ENCODE data around the gene ITPR2. TPM values are rescaled to one million over a fixed set of nuclear protein-coding genes. Genes with fewer than 3 reads are reported as not detected.

Gene ITPR2
- total and polyA plus RNA-seq, 4 donors = 1.5 to 84.8 (median 21.8) TPM

DNA sequence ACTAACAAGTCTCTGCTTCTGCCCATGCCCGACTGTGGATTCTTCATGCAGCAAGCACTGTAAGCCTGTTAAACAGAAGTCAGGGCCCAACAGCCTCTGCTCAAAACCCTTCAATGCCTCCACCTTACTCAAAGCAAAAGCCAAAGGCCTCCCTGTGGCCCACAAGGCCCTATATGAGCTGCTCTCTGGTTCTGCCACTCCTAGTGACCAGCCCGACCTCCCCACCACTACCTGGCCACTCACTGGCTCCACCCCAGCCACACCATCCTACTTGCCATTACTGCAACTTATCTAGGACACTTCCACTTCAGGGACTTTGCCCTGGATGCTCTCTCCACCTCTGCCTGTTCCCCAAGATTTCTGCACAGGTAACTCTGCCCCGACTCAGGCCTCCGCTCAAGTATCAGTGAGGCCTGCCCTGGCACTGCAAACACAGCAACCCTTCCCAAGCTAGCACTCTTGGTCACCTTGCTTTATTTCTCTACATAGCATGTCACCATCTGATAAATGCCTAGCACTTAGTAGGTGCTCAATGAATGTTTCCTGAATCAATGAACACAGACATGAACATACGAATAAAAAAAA is 88.9 kb downstream of the ITPR2 start:
- no peaks in the 10 kb centered on the region for H3K27me3 ChIP-seq (ENCODE audit: control insufficient read depth in 1 of 2, insufficient read depth in 2 of 2, low read length in 1 of 2)
- no peaks in the 10 kb centered on the region for H3K4me1 ChIP-seq (ENCODE audit: control insufficient read depth in 1 of 2, insufficient read depth in 2 of 2, low read length in 2 of 2)
- H3K9me3 ChIP-seq (ENCODE audit: control insufficient read depth, low read length) = no peaks in the 10 kb centered on the region
- intact Hi-C loops (cut with DNase I) = no loop called here
- ATAC-seq (ENCODE audit: low FRiP score) (no peak), DNase-seq (no peak)
- WGBS, 2 donors = 81 to 89% methylated on average over 5 of the region's 5 CpGs
- H3K36me3 ChIP-seq (ENCODE audit: control insufficient read depth in 1 of 2, insufficient read depth in 2 of 2, low read length in 1 of 2) = no peaks in the 10 kb centered on the region
- no peak overlapping the region for H3K27ac ChIP-seq (ENCODE audit: low read depth in 1 of 2, low read length in 2 of 2)
- H3K4me3 ChIP-seq (ENCODE audit: low read length in 2 of 2) = no peak overlapping the region

DNA sequence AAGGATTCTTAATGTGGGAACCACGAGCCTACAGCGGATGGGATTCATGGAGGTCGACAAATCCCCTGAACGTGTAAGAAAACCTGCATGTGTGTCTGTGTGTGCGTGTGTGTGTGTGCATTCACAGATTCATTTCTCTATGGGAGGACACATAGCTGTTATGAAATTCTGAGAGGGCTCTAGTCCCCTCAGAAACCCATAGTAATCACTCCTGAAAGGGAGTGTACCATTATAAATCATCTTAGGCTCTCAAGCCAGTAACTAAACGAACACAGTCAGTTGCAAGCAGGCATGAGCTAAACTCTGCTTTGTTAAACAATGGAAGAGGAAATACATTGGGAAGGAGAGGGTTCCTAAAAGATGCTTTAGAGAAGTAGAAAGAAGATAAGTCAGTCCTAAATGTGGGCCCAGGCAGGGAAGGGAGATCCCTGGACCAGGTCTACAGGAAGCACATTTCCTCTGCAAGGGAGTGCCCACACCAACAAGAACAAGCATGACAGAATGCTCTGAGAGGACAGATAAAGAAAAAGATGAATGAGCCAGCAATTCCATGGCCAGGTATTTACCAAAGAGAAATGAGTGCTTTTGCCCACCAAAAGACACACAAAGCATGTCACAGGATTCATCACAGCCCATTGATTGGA is 91.3 kb downstream of the ITPR2 start:
- H3K36me3 ChIP-seq (ENCODE audit: control insufficient read depth in 1 of 2, insufficient read depth in 2 of 2, low read length in 1 of 2) = no peaks in the 10 kb centered on the region
- ATAC-seq (ENCODE audit: low FRiP score) = no peak
- H3K27me3 ChIP-seq (ENCODE audit: control insufficient read depth in 1 of 2, insufficient read depth in 2 of 2, low read length in 1 of 2) = no peaks in the 10 kb centered on the region
- intact Hi-C loops (cut with DNase I) = no loop called here
- no peak for DNase-seq
- H3K4me1 ChIP-seq (ENCODE audit: control insufficient read depth in 1 of 2, insufficient read depth in 2 of 2, low read length in 2 of 2) = no peaks in the 10 kb centered on the region
- WGBS, 2 donors = 94% methylated on average over 6 of the region's 6 CpGs
- no peak overlapping the region for H3K27ac ChIP-seq (ENCODE audit: low read depth in 1 of 2, low read length in 2 of 2)
- H3K9me3 ChIP-seq (ENCODE audit: control insufficient read depth, low read length) = no peaks in the 10 kb centered on the region
- no peak overlapping the region for H3K4me3 ChIP-seq (ENCODE audit: low read length in 2 of 2)

DNA sequence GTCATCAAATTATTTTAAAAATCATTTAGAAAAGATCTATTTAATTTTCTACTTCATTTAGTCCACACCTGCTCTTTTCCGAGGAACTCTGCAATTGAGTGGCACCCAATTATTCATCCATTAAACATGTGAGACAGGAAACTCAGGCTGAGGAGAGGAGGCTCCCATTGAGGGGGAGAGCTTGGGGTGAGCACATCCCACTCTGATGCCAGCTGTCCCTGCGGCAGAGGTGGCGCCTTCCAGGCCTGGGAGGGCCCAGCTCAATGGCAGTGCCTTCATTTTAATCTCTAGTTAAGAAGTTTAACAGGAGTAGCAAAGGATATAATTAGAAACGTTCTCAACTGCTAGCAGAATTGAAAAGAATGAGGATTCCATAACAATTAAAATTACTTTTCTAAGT is 92.0 kb downstream of the ITPR2 start:
- 72 to 77% methylated on average over 4 of the region's 4 CpGs for WGBS, 2 donors
- Histone ChIP-seq H3K27ac (ENCODE audit: low read depth in 1 of 2, low read length in 2 of 2) (no peak overlapping the region), H3K9me3 (ENCODE audit: control insufficient read depth, low read length) (no peaks in the 10 kb centered on the region), H3K36me3 (ENCODE audit: control insufficient read depth in 1 of 2, insufficient read depth in 2 of 2, low read length in 1 of 2) (no peaks in the 10 kb centered on the region), H3K27me3 (ENCODE audit: control insufficient read depth in 1 of 2, insufficient read depth in 2 of 2, low read length in 1 of 2) (no peaks in the 10 kb centered on the region), H3K4me3 (ENCODE audit: low read length in 2 of 2) (no peak overlapping the region), H3K4me1 (ENCODE audit: control insufficient read depth in 1 of 2, insufficient read depth in 2 of 2, low read length in 2 of 2) (no peaks in the 10 kb centered on the region)
- DNase-seq (no peak), ATAC-seq (ENCODE audit: low FRiP score) (no peak)
- intact Hi-C loops (cut with DNase I) = no loop called here

DNA sequence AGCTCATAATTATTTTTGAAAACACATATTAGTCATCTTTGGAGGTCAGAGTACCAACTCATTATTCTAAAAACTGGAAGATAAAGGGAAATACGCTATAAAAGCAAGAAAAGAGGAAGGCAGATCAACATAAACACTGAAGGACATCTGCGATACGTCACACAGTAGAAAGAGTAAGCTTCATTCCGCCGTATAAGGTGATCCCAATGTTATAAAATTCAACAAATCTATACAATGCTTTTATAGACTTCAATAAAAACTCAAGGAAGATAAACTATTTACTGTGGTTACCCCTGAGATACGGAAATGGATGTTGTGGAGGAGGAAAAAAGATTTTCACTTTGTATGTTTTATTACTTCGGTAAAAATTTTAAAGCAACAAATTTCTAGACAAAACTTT is 92.6 kb downstream of the ITPR2 start:
- ATAC-seq (ENCODE audit: low FRiP score) (no peak), DNase-seq (no peak)
- WGBS, 2 donors = 93 to 95% methylated on average over 7 of the region's 7 CpGs
- no peaks in the 10 kb centered on the region for H3K9me3 ChIP-seq (ENCODE audit: control insufficient read depth, low read length)
- H3K36me3 ChIP-seq (ENCODE audit: control insufficient read depth in 1 of 2, insufficient read depth in 2 of 2, low read length in 1 of 2) = no peaks in the 10 kb centered on the region
- no peak overlapping the region for H3K4me3 ChIP-seq (ENCODE audit: low read length in 2 of 2)
- no peak overlapping the region for H3K27ac ChIP-seq (ENCODE audit: low read depth in 1 of 2, low read length in 2 of 2)
- no peaks in the 10 kb centered on the region for H3K4me1 ChIP-seq (ENCODE audit: control insufficient read depth in 1 of 2, insufficient read depth in 2 of 2, low read length in 2 of 2)
- intact Hi-C loops (cut with DNase I) = no loop called here
- no peaks in the 10 kb centered on the region for H3K27me3 ChIP-seq (ENCODE audit: control insufficient read depth in 1 of 2, insufficient read depth in 2 of 2, low read length in 1 of 2)

DNA sequence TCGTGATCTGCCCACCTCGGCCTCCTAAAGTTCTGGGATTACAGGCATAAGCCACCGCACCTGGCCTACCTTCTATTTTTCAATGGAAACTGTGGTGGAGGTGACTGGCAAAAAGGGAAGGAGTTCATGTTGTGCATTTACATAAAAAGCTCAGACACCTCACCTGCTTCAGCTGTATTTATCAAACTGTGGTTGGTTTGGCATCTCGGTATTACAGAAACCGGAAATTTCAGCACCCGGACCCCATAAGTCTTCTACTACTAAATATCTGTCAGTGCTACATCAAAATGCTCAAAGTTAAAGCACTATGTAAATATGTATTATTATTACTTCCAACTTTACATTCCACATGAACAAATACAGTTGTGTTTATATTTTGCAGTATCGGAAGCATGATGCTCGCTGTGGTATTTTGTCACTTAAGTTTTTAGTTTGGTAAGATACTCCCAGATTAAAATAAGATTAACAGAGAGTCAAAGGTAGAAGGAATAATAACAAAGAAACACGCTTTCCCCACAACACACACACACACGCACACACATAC is 95.4 kb downstream of the ITPR2 start:
- no peaks in the 10 kb centered on the region for H3K4me1 ChIP-seq (ENCODE audit: control insufficient read depth in 1 of 2, insufficient read depth in 2 of 2, low read length in 2 of 2)
- H3K36me3 ChIP-seq (ENCODE audit: control insufficient read depth in 1 of 2, insufficient read depth in 2 of 2, low read length in 1 of 2) = no peaks in the 10 kb centered on the region
- H3K4me3 ChIP-seq (ENCODE audit: low read length in 2 of 2) = no peak overlapping the region
- H3K27ac ChIP-seq (ENCODE audit: low read depth in 1 of 2, low read length in 2 of 2) = no peak overlapping the region
- WGBS, 2 donors = 96 to 98% methylated on average over 10 of the region's 10 CpGs
- no peak for DNase-seq
- H3K9me3 ChIP-seq (ENCODE audit: control insufficient read depth, low read length) = no peaks in the 10 kb centered on the region
- no peaks in the 10 kb centered on the region for H3K27me3 ChIP-seq (ENCODE audit: control insufficient read depth in 1 of 2, insufficient read depth in 2 of 2, low read length in 1 of 2)
- intact Hi-C loops (cut with DNase I) = no loop called here
- ATAC-seq (ENCODE audit: low FRiP score) = no peak

DNA sequence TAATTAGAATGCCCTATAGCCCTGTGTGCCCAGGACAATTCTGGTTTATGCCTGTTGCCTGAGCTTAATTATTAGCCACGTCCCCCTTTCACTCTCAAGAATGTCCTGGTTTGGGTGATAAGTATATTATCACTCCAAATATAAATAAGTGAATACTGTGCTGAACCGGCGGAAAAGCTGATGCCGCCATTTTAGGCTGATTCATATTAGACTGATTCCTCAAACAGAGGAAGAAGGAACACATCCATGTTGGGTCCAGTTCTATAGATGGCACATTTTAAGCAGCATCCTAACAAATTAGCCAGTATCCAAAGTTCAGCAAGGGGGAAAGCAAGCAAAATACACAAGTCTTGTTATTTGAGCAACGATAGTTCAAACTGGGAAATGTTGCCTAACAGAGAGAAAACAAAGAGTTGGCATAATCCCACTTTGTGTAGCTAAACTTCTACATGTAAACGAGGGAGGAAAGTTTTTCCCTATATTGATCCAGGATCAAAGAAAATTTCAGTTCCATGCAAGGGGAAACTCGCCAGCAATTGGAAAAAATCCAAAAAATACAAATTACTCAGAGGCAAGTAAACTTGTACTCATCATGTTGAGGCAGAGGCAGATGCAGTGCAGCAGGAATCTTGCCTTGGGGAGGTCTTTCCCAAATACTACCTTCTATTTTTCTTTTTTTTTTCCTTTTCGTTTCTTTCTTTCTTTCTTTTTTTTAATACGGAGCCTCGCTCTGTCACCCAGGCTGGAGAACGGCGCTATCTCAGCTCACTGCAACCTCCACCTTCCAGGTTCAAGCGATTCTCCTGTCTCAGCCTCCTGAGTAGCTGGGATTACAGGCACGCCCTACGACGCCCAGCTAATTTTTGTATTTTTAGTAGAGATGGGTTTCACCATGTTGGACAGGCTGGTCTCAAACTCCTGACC is 96.2 kb downstream of the ITPR2 start:
- no peak overlapping the region for H3K27ac ChIP-seq (ENCODE audit: low read depth in 1 of 2, low read length in 2 of 2)
- no peaks in the 10 kb centered on the region for H3K4me1 ChIP-seq (ENCODE audit: control insufficient read depth in 1 of 2, insufficient read depth in 2 of 2, low read length in 2 of 2)
- intact Hi-C loops (cut with DNase I) = no loop called here
- H3K36me3 ChIP-seq (ENCODE audit: control insufficient read depth in 1 of 2, insufficient read depth in 2 of 2, low read length in 1 of 2) = no peaks in the 10 kb centered on the region
- WGBS, 2 donors = 82 to 86% methylated on average over 16 of the region's 16 CpGs
- no peak overlapping the region for H3K4me3 ChIP-seq (ENCODE audit: low read length in 2 of 2)
- ATAC-seq (ENCODE audit: low FRiP score) (no peak), DNase-seq (no peak)
- H3K27me3 ChIP-seq (ENCODE audit: control insufficient read depth in 1 of 2, insufficient read depth in 2 of 2, low read length in 1 of 2) = no peaks in the 10 kb centered on the region
- H3K9me3 ChIP-seq (ENCODE audit: control insufficient read depth, low read length) = no peaks in the 10 kb centered on the region

DNA sequence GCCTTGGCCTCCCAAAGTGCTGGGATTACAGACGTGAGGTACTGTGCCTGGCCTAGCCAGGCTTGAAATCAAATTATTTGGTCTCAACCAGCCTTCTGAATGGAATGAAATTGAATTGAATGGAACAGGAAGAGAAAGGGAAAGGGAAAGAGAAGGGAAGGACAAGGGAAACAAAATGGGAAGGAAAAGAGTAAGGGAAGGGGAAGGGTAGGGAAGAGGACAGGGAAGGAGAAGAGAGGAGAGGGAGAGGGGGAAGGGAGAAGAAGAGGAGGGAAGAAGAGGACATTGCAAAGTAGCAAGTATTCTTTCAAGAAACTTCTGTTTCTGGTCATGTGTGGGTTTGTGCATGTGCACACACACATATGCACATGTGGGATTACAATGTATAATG is 97.8 kb downstream of the ITPR2 start:
- WGBS, 2 donors = 33 to 82% methylated on average over 1 of the region's 1 CpG
- ATAC-seq (ENCODE audit: low FRiP score) (no peak), DNase-seq (no peak)
- Histone ChIP-seq H3K4me3 (ENCODE audit: low read length in 2 of 2) (no peak overlapping the region), H3K9me3 (ENCODE audit: control insufficient read depth, low read length) (no peaks in the 10 kb centered on the region), H3K27me3 (ENCODE audit: control insufficient read depth in 1 of 2, insufficient read depth in 2 of 2, low read length in 1 of 2) (no peaks in the 10 kb centered on the region), H3K36me3 (ENCODE audit: control insufficient read depth in 1 of 2, insufficient read depth in 2 of 2, low read length in 1 of 2) (no peaks in the 10 kb centered on the region), H3K4me1 (ENCODE audit: control insufficient read depth in 1 of 2, insufficient read depth in 2 of 2, low read length in 2 of 2) (no peaks in the 10 kb centered on the region), H3K27ac (ENCODE audit: low read depth in 1 of 2, low read length in 2 of 2) (no peak overlapping the region)
- intact Hi-C loops (cut with DNase I) = no loop called here

DNA sequence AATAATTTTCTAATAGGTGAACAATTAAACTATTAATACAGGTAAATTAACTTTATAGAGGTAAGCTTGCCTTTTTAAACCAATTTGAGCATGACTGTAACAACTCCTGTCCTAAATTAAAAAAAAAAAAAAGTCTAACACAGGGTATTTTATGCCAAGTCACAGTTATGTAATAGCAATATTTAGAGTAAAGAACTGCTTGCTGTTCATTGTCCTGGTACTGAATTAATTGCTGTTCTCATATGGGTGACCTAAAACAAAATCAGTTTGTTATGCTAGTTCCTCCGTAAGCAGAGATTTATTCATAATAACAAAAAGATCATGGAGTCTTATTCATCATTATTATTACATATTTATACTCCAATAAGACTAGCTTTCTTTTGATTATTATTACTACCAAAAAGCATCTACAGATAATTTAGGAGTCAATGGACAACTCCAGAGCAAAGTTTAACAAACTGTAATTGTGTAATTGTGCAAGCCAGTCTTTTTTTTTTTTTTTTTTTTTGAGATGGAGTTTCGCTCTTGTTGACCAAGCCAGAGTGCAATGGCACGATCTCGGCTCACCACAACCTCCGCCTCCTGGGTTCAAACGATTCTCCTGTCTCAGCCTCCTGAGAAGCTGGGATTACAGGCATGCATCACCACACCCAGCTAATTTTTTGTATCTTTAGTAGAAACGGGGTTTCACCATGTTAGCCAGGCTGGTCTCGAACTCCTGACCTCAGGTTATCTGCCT is 98.3 kb downstream of the ITPR2 start:
- no peaks in the 10 kb centered on the region for H3K9me3 ChIP-seq (ENCODE audit: control insufficient read depth, low read length)
- H3K27me3 ChIP-seq (ENCODE audit: control insufficient read depth in 1 of 2, insufficient read depth in 2 of 2, low read length in 1 of 2) = no peaks in the 10 kb centered on the region
- DNase-seq = no peak
- ATAC-seq (ENCODE audit: low FRiP score) = no peak
- H3K27ac ChIP-seq (ENCODE audit: low read depth in 1 of 2, low read length in 2 of 2) = no peak overlapping the region
- intact Hi-C loops (cut with DNase I) = no loop called here
- H3K36me3 ChIP-seq (ENCODE audit: control insufficient read depth in 1 of 2, insufficient read depth in 2 of 2, low read length in 1 of 2) = no peaks in the 10 kb centered on the region
- WGBS, 2 donors = 93 to 94% methylated on average over 8 of the region's 8 CpGs
- H3K4me1 ChIP-seq (ENCODE audit: control insufficient read depth in 1 of 2, insufficient read depth in 2 of 2, low read length in 2 of 2) = no peaks in the 10 kb centered on the region
- no peak overlapping the region for H3K4me3 ChIP-seq (ENCODE audit: low read length in 2 of 2)

Measured in aorta (tissue), 5 donors.